HepG2 (cell line): ENCODE results near the gene NPBWR2. TPM values are rescaled to one million over a fixed set of nuclear protein-coding genes. Genes with fewer than 3 reads are reported as not detected.
A peak's percentile ranks its signal among the peaks of the same experiment; 100 is the strongest.

Source experiments
- BRCA1 ChIP-seq: sonication (generic); formaldehyde crosslinking; IDR thresholded peaks from 2 replicates; pipeline ENCODE4 v1.4.0; 2020; ENCODE audit warnings: missing genetic modification reagents
- CEBPB ChIP-seq: IDR thresholded peaks from 2 replicates; pipeline ENCODE4 v1.6.1; 2011; ENCODE audit warnings: low read depth, low read length, improper control_type of control experiment, borderline replicate concordance
- HNRNPLL ChIP-seq: fragments of 200-400 bp; formaldehyde crosslinking; IDR thresholded peaks from 2 replicates; pipeline ENCODE4 v1.6.1; 2017; ENCODE audit warnings: mild to moderate bottlenecking, low read depth, low read length; ENCODE audit not compliant: poor library complexity, severe bottlenecking
- KAT7 ChIP-seq: IDR thresholded peaks from 2 replicates; pipeline ENCODE4 v1.6.1; 2018; ENCODE audit warnings: borderline replicate concordance, missing compliant biosample characterization
- KLF16 ChIP-seq, 2 experiments: sonication (generic) in 1 of 2; formaldehyde crosslinking in 1 of 2; IDR thresholded peaks; 2 replicates each; pipeline versions ENCODE4 v1.6.1 to v1.8.0; 2016 to 2023; ENCODE audit warnings: missing genetic modification reagents in 2 of 2, missing compliant biosample characterization in 1 of 2
- PCBP1 ChIP-seq: fragments of 200-400 bp; formaldehyde crosslinking; IDR thresholded peaks from 2 replicates; pipeline ENCODE4 v1.6.1; 2017; ENCODE audit warnings: mild to moderate bottlenecking, low read depth, low read length, borderline replicate concordance
- POLR2AphosphoS2 ChIP-seq: IDR thresholded peaks from 2 replicates; pipeline ENCODE4 v1.6.1; 2011; ENCODE audit warnings: low read depth, low read length, improper control_type of control experiment
- ZNF12 ChIP-seq: sonication (generic); formaldehyde crosslinking; IDR thresholded peaks from 2 replicates; pipeline ENCODE4 v1.5.0; 2020; ENCODE audit warnings: missing genetic modification reagents
- ZNF605 ChIP-seq: sonication (generic); formaldehyde crosslinking; IDR thresholded peaks from 2 replicates; pipeline ENCODE4 v1.8.0; 2022; ENCODE audit warnings: mild to moderate bottlenecking, missing genetic modification reagents
- ZNF761 ChIP-seq: sonication (generic); formaldehyde crosslinking; conservative IDR thresholded peaks from 2 replicates; pipeline ENCODE4 v1.4.0; 2020; ENCODE audit warnings: mild to moderate bottlenecking, missing genetic modification reagents
- ZSCAN30 ChIP-seq: sonication (generic); formaldehyde crosslinking; IDR thresholded peaks from 2 replicates; pipeline ENCODE4 v1.5.0; 2020; ENCODE audit warnings: mild to moderate bottlenecking, missing genetic modification reagents
- polyA plus RNA-seq, 8 experiments: library from polyadenylated mRNA; depleted of rRNA in 3 of 8; stranded (reverse) in 7 of 8; unstranded in 1 of 8; fragments of >200 nt; fragmentation: Illumina TruSeq in 4 of 8; extraction: Trizol in 4 of 8; gene quantifications; 2 replicates each; pipeline versions ENCODE4 v1.2.1 to v1.2.3, GENCODE V29; 2011 to 2016; ENCODE audit warnings: low read depth in 4 of 8, missing spikeins in 1 of 8, mixed read lengths in 1 of 8; ENCODE audit not compliant: insufficient read depth in 1 of 8
- total RNA-seq, 5 experiments: library from RNA; depleted of rRNA; stranded (reverse); fragments of >200 nt; fragmentation: Illumina TruSeq; extraction: Trizol; gene quantifications; 2 replicates each; pipeline ENCODE4 v1.2.3, GENCODE V29; 2016; ENCODE audit warnings: low read depth in 1 of 5
- TF ChIP-seq, protein P1 (sequence below): IDR thresholded peaks from 2 replicates; pipeline ENCODE4 v1.6.1; 2016; ENCODE audit warnings: low read depth, control low read depth
- TF ChIP-seq, protein P2 (sequence below): sonication (generic); formaldehyde crosslinking; IDR thresholded peaks from 2 replicates; pipeline ENCODE4 v1.5.0; 2020; ENCODE audit warnings: mild to moderate bottlenecking, missing genetic modification reagents
- TF ChIP-seq, protein P3 (sequence below): sonication (generic); formaldehyde crosslinking; IDR thresholded peaks from 2 replicates; pipeline ENCODE4 v1.4.0; 2020; ENCODE audit warnings: mild to moderate bottlenecking, missing genetic modification reagents
- TF ChIP-seq, protein P4 (sequence below): sonication (generic); formaldehyde crosslinking; IDR thresholded peaks from 2 replicates; pipeline ENCODE4 v1.4.0; 2020; ENCODE audit warnings: missing genetic modification reagents
- TF ChIP-seq, protein P5 (sequence below): sonication (generic); formaldehyde crosslinking; conservative IDR thresholded peaks from 2 replicates; pipeline ENCODE4 v1.4.0; 2020; ENCODE audit warnings: missing genetic modification reagents
- TF ChIP-seq, protein P6 (sequence below): sonication (generic); formaldehyde crosslinking; IDR thresholded peaks from 2 replicates; pipeline ENCODE4 v1.4.0; 2020; ENCODE audit warnings: missing genetic modification reagents; ENCODE audit errors: not compliant biosample characterization
- TF ChIP-seq, protein P7 (sequence below): sonication (generic); formaldehyde crosslinking; IDR thresholded peaks from 2 replicates; pipeline ENCODE4 v1.5.0; 2020; ENCODE audit warnings: missing genetic modification reagents
- TF ChIP-seq, protein P8 (sequence below): IDR thresholded peaks from 2 replicates; pipeline ENCODE4 v1.6.1; 2012; ENCODE audit warnings: inconsistent platforms

The NPBWR2 gene
- total and polyA plus RNA-seq, 2 of the 13 experiments (the other 11 are each of a cell fraction or from before 2014, with no cell fraction given), result not detected

DNA sequence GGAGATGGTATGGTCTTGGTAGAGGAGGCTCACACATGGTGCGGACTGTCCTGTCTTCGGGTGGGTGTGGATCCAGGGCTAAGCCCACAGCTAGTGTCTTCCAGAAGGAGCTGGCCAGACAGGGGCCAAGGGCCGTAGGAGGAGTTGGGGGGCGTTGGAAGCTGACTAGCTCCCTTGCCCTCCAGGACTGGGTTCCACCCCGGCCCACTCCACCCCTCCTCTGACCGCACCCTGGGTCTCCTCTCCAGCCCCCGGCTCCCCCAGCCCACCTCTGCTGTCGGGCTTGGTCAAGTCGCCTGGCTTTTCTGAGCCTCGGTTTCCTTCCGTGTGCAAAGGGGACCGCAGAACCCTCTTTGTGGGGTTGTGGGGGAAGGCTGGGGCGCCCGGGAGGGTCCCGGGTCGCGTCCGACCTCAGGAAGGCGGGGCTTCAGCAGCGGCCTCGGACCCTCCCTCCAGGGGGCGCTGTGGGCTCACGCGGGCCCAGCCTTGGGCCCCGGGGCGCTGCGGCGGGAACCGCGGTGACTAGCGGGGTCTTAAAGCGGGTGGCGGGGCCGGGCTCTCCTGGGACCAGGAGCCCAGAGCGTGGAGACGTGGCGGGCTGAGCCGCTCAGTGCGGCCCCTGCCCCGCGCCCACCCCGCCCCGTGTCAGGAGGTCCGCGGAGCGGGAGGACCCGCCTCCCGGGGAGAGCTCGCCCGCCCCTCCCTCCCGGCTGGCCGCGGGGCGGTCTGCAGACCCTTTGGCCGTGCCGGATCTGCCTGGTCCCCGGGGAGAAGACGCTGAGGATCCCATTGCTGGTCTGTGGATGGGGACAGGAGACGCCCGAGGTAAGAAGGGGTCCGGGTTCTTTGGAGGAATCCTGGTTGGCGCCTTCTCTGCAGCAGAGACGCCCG, 5.4 kb downstream of the NPBWR2 start (continued):
- TF ChIP-seq, protein P1, sequence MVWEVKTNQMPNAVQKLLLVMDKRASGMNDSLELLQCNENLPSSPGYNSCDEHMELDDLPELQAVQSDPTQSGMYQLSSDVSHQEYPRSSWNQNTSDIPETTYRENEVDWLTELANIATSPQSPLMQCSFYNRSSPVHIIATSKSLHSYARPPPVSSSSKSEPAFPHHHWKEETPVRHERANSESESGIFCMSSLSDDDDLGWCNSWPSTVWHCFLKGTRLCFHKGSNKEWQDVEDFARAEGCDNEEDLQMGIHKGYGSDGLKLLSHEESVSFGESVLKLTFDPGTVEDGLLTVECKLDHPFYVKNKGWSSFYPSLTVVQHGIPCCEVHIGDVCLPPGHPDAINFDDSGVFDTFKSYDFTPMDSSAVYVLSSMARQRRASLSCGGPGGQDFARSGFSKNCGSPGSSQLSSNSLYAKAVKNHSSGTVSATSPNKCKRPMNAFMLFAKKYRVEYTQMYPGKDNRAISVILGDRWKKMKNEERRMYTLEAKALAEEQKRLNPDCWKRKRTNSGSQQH (CRISPR knock-in tag), result no peak
- TF ChIP-seq, protein P2, sequence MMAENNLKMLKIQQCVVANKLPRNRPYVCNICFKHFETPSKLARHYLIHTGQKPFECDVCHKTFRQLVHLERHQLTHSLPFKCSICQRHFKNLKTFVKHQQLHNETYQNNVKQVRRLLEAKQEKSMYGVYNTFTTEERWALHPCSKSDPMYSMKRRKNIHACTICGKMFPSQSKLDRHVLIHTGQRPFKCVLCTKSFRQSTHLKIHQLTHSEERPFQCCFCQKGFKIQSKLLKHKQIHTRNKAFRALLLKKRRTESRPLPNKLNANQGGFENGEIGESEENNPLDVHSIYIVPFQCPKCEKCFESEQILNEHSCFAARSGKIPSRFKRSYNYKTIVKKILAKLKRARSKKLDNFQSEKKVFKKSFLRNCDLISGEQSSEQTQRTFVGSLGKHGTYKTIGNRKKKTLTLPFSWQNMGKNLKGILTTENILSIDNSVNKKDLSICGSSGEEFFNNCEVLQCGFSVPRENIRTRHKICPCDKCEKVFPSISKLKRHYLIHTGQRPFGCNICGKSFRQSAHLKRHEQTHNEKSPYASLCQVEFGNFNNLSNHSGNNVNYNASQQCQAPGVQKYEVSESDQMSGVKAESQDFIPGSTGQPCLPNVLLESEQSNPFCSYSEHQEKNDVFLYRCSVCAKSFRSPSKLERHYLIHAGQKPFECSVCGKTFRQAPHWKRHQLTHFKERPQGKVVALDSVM, result no peak
- TF ChIP-seq, protein P3, sequence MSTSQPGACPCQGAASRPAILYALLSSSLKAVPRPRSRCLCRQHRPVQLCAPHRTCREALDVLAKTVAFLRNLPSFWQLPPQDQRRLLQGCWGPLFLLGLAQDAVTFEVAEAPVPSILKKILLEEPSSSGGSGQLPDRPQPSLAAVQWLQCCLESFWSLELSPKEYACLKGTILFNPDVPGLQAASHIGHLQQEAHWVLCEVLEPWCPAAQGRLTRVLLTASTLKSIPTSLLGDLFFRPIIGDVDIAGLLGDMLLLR, result no peak
- TF ChIP-seq, protein P4, sequence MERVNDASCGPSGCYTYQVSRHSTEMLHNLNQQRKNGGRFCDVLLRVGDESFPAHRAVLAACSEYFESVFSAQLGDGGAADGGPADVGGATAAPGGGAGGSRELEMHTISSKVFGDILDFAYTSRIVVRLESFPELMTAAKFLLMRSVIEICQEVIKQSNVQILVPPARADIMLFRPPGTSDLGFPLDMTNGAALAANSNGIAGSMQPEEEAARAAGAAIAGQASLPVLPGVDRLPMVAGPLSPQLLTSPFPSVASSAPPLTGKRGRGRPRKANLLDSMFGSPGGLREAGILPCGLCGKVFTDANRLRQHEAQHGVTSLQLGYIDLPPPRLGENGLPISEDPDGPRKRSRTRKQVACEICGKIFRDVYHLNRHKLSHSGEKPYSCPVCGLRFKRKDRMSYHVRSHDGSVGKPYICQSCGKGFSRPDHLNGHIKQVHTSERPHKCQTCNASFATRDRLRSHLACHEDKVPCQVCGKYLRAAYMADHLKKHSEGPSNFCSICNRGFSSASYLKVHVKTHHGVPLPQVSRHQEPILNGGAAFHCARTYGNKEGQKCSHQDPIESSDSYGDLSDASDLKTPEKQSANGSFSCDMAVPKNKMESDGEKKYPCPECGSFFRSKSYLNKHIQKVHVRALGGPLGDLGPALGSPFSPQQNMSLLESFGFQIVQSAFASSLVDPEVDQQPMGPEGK (CRISPR knock-in tag), result peak; percentile 36
- TF ChIP-seq KAT7 (CRISPR knock-in tag) (no peak), PCBP1 (peak; percentile 87; the same call in 1 of the 2 replicates), ZNF605 (CRISPR knock-in tag) (0 out of 2 replicates have a peak, but pooled peaks have one; percentile 36), ZNF12 (CRISPR knock-in tag) (no peak), ZSCAN30 (no peak), BRCA1 (CRISPR knock-in tag) (no peak), KLF16 (CRISPR knock-in tag; IDR thresholded peaks at IDR 0.05) (no peak; a peak in 1 of 4 replicates), HNRNPLL (peak; percentile 43), ZNF761 (CRISPR knock-in tag) (0 out of 2 replicates have a peak, but pooled peaks have one; percentile 38), CEBPB (no peak), POLR2AphosphoS2 (no peak)
- TF ChIP-seq, protein P5, sequence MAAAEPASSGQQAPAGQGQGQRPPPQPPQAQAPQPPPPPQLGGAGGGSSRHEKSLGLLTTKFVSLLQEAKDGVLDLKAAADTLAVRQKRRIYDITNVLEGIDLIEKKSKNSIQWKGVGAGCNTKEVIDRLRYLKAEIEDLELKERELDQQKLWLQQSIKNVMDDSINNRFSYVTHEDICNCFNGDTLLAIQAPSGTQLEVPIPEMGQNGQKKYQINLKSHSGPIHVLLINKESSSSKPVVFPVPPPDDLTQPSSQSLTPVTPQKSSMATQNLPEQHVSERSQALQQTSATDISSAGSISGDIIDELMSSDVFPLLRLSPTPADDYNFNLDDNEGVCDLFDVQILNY, result no peak
- TF ChIP-seq, protein P6, sequence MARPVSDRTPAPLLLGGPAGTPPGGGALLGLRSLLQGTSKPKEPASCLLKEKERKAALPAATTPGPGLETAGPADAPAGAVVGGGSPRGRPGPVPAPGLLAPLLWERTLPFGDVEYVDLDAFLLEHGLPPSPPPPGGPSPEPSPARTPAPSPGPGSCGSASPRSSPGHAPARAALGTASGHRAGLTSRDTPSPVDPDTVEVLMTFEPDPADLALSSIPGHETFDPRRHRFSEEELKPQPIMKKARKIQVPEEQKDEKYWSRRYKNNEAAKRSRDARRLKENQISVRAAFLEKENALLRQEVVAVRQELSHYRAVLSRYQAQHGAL (CRISPR knock-in tag), result no peak
- TF ChIP-seq, protein P7, sequence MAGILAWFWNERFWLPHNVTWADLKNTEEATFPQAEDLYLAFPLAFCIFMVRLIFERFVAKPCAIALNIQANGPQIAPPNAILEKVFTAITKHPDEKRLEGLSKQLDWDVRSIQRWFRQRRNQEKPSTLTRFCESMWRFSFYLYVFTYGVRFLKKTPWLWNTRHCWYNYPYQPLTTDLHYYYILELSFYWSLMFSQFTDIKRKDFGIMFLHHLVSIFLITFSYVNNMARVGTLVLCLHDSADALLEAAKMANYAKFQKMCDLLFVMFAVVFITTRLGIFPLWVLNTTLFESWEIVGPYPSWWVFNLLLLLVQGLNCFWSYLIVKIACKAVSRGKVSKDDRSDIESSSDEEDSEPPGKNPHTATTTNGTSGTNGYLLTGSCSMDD (CRISPR knock-in tag), result no peak
- TF ChIP-seq, protein P8, sequence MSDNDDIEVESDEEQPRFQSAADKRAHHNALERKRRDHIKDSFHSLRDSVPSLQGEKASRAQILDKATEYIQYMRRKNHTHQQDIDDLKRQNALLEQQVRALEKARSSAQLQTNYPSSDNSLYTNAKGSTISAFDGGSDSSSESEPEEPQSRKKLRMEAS, result peak; percentile 41; the same call in 1 of the 2 replicates
